Tibial artery (tissue), 4 donors: ENCODE data around the gene MGA.

Experiments
- DNase-seq, 2 donors: peaks; one replicate each; pipeline ENCODE4 v3.0.0-alpha.2; 2019
- H3K27ac ChIP-seq, 2 donors: fragments of 200-600 bp; sonication (generic) in 1 of 2; 1 replicate in 1 of 2; 2 replicates in 1 of 2; pipeline ENCODE4 v1.5.1; 2018 to 2019; ENCODE audit warnings: mild to moderate bottlenecking in 1 of 2
- H3K27me3 ChIP-seq, 2 donors: fragments of 200-600 bp; sonication (generic) in 1 of 2; one replicate each; pipeline versions ENCODE4 v1.5.1 to v1.6.0; 2016 to 2019
- H3K36me3 ChIP-seq, 3 donors: fragments of 200-600 bp; sonication (generic) in 2 of 3; one replicate each; pipeline ENCODE4 v1.5.1; 2016 to 2019; ENCODE audit warnings: mild to moderate bottlenecking in 2 of 3
- H3K4me1 ChIP-seq, 4 donors: fragments of 200-600 bp; sonication (generic) in 2 of 4; 1 replicate in 3 of 4; 2 replicates in 1 of 4; pipeline ENCODE4 v1.5.1; 2016 to 2019
- H3K4me3 ChIP-seq, 2 donors: fragments of 200-600 bp; sonication (generic) in 1 of 2; 1 replicate in 1 of 2; 2 replicates in 1 of 2; pipeline ENCODE4 v1.5.1; 2018 to 2019; ENCODE audit warnings: mild to moderate bottlenecking in 2 of 2
- H3K9me3 ChIP-seq, 3 donors: fragments of 200-600 bp; sonication (generic) in 1 of 3; one replicate each; pipeline ENCODE4 v1.5.1; 2016 to 2019
- CTCF ChIP-seq, 2 experiments: fragments of 200-600 bp in 1 of 2; fragments of 450-650 bp in 1 of 2; IDR thresholded peaks; one replicate each; pipeline ENCODE4 v1.5.1; 2017 to 2019; ENCODE audit warnings: antibody characterized with exemption in 2 of 2, mild to moderate bottlenecking in 1 of 2, moderate library complexity in 1 of 2
- intact Hi-C: fragments of 100-400 bp; cut with DNase I; formaldehyde crosslinking; loops from one replicate; pipeline ENCODE4 v1.15.0; 2023; ENCODE audit warnings: low total_unique reads

The MGA gene

GRCh38 chr15:41809121-41809520 is 148.9 kb downstream of the MGA start:
- H3K27ac ChIP-seq = no peak overlapping the region
- intact Hi-C loops = no loop called here
- peaks cover 0 to 18% (median 6%) of the 10 kb centered on the region in 4 donors for H3K4me1 ChIP-seq
- H3K36me3 ChIP-seq = peaks cover 10 to 33% (median 20%) of the 10 kb centered on the region in 3 donors
- no peak for TF ChIP-seq CTCF (IDR thresholded peaks at IDR 0.05)
- H3K4me3 ChIP-seq = no peak overlapping the region
- DNase-seq = no peak
- no peaks in the 10 kb centered on the region for H3K9me3 ChIP-seq
- H3K27me3 ChIP-seq = no peaks in the 10 kb centered on the region

- intact Hi-C loops = loop anchor here (10.0 kb wide), 1 partner anchor 215 kb away; no protein-coding TSS in a partner anchor
- Histone ChIP-seq H3K27ac (no peak overlapping the region), H3K9me3 (no peaks in the 10 kb centered on the region), H3K4me1 (peaks cover 0 to 13% (median 5%) of the 10 kb centered on the region in 4 donors), H3K27me3 (no peaks in the 10 kb centered on the region), H3K36me3 (peaks cover 10 to 34% (median 20%) of the 10 kb centered on the region in 3 donors), H3K4me3 (no peak overlapping the region)
- TF ChIP-seq CTCF (IDR thresholded peaks at IDR 0.05) = no peak
- DNase-seq = no peak
Measured at GRCh38 chr15:41809526-41810220, 149.5 kb downstream of the MGA start.

- H3K36me3 ChIP-seq = peaks cover 10 to 42% (median 31%) of the 10 kb centered on the region in 3 donors
- H3K27ac ChIP-seq = no peak overlapping the region
- H3K27me3 ChIP-seq = no peaks in the 10 kb centered on the region
- no peak for DNase-seq
- H3K9me3 ChIP-seq = no peaks in the 10 kb centered on the region
- no peak overlapping the region for H3K4me3 ChIP-seq
- intact Hi-C loops = loop anchor here (10.0 kb wide), 1 partner anchor 216 kb away; no protein-coding TSS in a partner anchor
- no peak for TF ChIP-seq CTCF (IDR thresholded peaks at IDR 0.05)
- peaks cover 0 to 8% (median 0%) of the 10 kb centered on the region in 4 donors for H3K4me1 ChIP-seq
Measured at GRCh38 chr15:41810651-41811431, 150.6 kb downstream of the MGA start.

- H3K27ac ChIP-seq = no peak overlapping the region
- H3K9me3 ChIP-seq = no peaks in the 10 kb centered on the region
- H3K36me3 ChIP-seq = peaks cover 10 to 50% (median 37%) of the 10 kb centered on the region in 3 donors
- intact Hi-C loops = loop anchor here (10.0 kb wide), 1 partner anchor 217 kb away; no protein-coding TSS in a partner anchor
- TF ChIP-seq CTCF (IDR thresholded peaks at IDR 0.05) = peak; percentile 88 to 95
- DNase-seq = peak; percentile 87 to 90
- H3K4me3 ChIP-seq = no peak overlapping the region
- H3K4me1 ChIP-seq = no peaks in the 10 kb centered on the region
- no peaks in the 10 kb centered on the region for H3K27me3 ChIP-seq
Measured at GRCh38 chr15:41811432-41812195, 151.4 kb downstream of the MGA start.

GRCh38 chr15:41812820-41813375 is 152.7 kb downstream of the MGA start:
- Histone ChIP-seq H3K27me3 (no peaks in the 10 kb centered on the region), H3K9me3 (no peaks in the 10 kb centered on the region), H3K36me3 (peaks cover 19 to 62% (median 50%) of the 10 kb centered on the region in 3 donors), H3K4me3 (no peak overlapping the region), H3K4me1 (no peaks in the 10 kb centered on the region), H3K27ac (no peak overlapping the region)
- intact Hi-C loops = loop anchor here (10.0 kb wide), 1 partner anchor 218 kb away; no protein-coding TSS in a partner anchor
- no peak for DNase-seq
- no peak for TF ChIP-seq CTCF (IDR thresholded peaks at IDR 0.05)
